ENCODE results near the gene SDK1.

The SDK1 gene

GRCh38 chr7:3722396-3722922 is 421.4 kb downstream of the SDK1 start (continued):
- TF ChIP-seq ZNF518A (tag by site-specific recombination; conservative IDR thresholded peaks at IDR 0.05; ENCODE audit: low read depth), result no peak
- TF ChIP-seq ZFHX2 (tag by site-specific recombination; conservative IDR thresholded peaks at IDR 0.05), result no peak
- no peak for TF ChIP-seq ZNF707 (tag by site-specific recombination; IDR thresholded peaks at IDR 0.05)
- TF ChIP-seq, protein P1, sequence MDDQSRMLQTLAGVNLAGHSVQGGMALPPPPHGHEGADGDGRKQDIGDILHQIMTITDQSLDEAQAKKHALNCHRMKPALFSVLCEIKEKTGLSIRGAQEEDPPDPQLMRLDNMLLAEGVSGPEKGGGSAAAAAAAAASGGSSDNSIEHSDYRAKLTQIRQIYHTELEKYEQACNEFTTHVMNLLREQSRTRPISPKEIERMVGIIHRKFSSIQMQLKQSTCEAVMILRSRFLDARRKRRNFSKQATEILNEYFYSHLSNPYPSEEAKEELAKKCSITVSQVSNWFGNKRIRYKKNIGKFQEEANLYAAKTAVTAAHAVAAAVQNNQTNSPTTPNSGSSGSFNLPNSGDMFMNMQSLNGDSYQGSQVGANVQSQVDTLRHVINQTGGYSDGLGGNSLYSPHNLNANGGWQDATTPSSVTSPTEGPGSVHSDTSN (CRISPR knock-in tag; IDR thresholded peaks at IDR 0.05), result no peak
- TF ChIP-seq ZNF221 (tag by site-specific recombination; IDR thresholded peaks at IDR 0.05; ENCODE audit: borderline replicate concordance), result no peak
- peak; percentile 57 for TF ChIP-seq ZBTB8A (tag by site-specific recombination; IDR thresholded peaks at IDR 0.05)
- TF ChIP-seq ZNF138 (tag by site-specific recombination; IDR thresholded peaks at IDR 0.05; ENCODE audit: borderline replicate concordance), result no peak
- no peak for TF ChIP-seq ZNF843 (tag by site-specific recombination; IDR thresholded peaks at IDR 0.05)
- peak; percentile 70; the same call in 1 of the 2 replicates for TF ChIP-seq ZNF423 (tag by site-specific recombination; IDR thresholded peaks at IDR 0.05)
- TF ChIP-seq ZNF521 (tag by site-specific recombination; IDR thresholded peaks at IDR 0.05), result no peak
- no peak for TF ChIP-seq ZNF449 (tag by site-specific recombination; IDR thresholded peaks at IDR 0.05)
- TF ChIP-seq, protein P2, sequence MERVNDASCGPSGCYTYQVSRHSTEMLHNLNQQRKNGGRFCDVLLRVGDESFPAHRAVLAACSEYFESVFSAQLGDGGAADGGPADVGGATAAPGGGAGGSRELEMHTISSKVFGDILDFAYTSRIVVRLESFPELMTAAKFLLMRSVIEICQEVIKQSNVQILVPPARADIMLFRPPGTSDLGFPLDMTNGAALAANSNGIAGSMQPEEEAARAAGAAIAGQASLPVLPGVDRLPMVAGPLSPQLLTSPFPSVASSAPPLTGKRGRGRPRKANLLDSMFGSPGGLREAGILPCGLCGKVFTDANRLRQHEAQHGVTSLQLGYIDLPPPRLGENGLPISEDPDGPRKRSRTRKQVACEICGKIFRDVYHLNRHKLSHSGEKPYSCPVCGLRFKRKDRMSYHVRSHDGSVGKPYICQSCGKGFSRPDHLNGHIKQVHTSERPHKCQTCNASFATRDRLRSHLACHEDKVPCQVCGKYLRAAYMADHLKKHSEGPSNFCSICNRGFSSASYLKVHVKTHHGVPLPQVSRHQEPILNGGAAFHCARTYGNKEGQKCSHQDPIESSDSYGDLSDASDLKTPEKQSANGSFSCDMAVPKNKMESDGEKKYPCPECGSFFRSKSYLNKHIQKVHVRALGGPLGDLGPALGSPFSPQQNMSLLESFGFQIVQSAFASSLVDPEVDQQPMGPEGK (tag by site-specific recombination; IDR thresholded peaks at IDR 0.05), result peak; percentile 32; the same call in 1 of the 2 replicates
- no peak for TF ChIP-seq BCL6B (tag by site-specific recombination; IDR thresholded peaks at IDR 0.05)
- TF ChIP-seq ZNF248 (tag by site-specific recombination; IDR thresholded peaks at IDR 0.05), result no peak
- TF ChIP-seq ZNF335 (tag by site-specific recombination; conservative IDR thresholded peaks at IDR 0.05), result no peak
- no peak for TF ChIP-seq ZNF747 (tag by site-specific recombination; IDR thresholded peaks at IDR 0.05)
- TF ChIP-seq, protein P3, sequence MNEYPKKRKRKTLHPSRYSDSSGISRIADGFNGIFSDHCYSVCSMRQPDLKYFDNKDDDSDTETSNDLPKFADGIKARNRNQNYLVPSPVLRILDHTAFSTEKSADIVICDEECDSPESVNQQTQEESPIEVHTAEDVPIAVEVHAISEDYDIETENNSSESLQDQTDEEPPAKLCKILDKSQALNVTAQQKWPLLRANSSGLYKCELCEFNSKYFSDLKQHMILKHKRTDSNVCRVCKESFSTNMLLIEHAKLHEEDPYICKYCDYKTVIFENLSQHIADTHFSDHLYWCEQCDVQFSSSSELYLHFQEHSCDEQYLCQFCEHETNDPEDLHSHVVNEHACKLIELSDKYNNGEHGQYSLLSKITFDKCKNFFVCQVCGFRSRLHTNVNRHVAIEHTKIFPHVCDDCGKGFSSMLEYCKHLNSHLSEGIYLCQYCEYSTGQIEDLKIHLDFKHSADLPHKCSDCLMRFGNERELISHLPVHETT (tag by site-specific recombination; IDR thresholded peaks at IDR 0.05), result no peak
- TF ChIP-seq GLIS1 (tag by site-specific recombination; IDR thresholded peaks at IDR 0.05), result peak; percentile 84
- no peak for TF ChIP-seq ZNF341 (tag by site-specific recombination; IDR thresholded peaks at IDR 0.05; ENCODE audit: low read depth)
- no peak for TF ChIP-seq MEIS1 (CRISPR knock-in tag; IDR thresholded peaks at IDR 0.05; ENCODE audit: borderline replicate concordance)
- no peak for TF ChIP-seq ZNF146 (tag by site-specific recombination; IDR thresholded peaks at IDR 0.05)
- TF ChIP-seq ZFP3 (tag by site-specific recombination; IDR thresholded peaks at IDR 0.05; ENCODE audit: low read depth), result no peak
- TF ChIP-seq ZNF280C (tag by site-specific recombination; IDR thresholded peaks at IDR 0.05), result no peak

Data from HEK293 (cell line).